Measurements from ENCODE around the gene CSMD2. TPM values are rescaled to one million over a fixed set of nuclear protein-coding genes. Genes with fewer than 3 reads are reported as not detected.

CSMD2 gene
- total and polyA plus RNA-seq, 2 of the 8 experiments (the other 6 are each of a cell fraction or from before 2014, with no cell fraction given) = 7.0 to 14.7 TPM

GRCh38 chr1:34050709-34051485 lies 114.1 kb downstream of the CSMD2 start (continued):
- TF ChIP-seq, protein P1, sequence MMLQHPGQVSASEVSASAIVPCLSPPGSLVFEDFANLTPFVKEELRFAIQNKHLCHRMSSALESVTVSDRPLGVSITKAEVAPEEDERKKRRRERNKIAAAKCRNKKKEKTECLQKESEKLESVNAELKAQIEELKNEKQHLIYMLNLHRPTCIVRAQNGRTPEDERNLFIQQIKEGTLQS (IDR thresholded peaks at IDR 0.05; ENCODE audit: insufficient read depth, low read depth, low read length) = no peak
- TF ChIP-seq BRCA1 (IDR thresholded peaks at IDR 0.05; ENCODE audit: low read depth, low read length) (no peak), MAX (IDR thresholded peaks at IDR 0.05) (no peak), RNF2 (IDR thresholded peaks at IDR 0.05; ENCODE audit: borderline replicate concordance, low read depth, low read length, missing control alignments, poor library complexity, severe bottlenecking) (no peak)
